GM18520 (cell line): ENCODE measurements around the gene SPOCK1.

Experiments used
- ATAC-seq: cut with Tn5 transposase; IDR thresholded peaks from one replicate; pipeline ENCODE4 v1.9.1; 2021; ENCODE audit not compliant: unreplicated experiment

SPOCK1 gene

DNA sequence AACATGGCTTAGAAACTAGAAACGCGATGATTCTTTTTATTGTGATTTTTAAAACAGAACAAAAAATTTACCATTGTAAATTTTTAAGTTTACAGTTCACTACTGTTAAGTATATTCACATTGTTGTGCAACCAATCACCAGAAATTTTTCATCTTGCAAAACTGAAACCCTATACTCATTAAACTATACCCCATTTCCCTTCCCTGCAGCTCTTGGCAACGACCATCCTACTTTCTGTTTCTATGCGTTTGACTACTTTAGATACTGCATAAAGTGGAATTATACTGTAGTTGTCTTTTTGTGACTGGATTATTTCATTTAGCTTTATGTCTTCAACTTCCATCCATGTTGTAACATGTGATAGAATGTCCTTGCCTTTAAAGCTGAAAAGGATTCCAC lies 52.5 kb downstream of the SPOCK1 start:
- no peak for ATAC-seq

- ATAC-seq, result no peak
Observed at GRCh38 chr5:137446151-137446550, 53.0 kb downstream of the SPOCK1 start.

DNA sequence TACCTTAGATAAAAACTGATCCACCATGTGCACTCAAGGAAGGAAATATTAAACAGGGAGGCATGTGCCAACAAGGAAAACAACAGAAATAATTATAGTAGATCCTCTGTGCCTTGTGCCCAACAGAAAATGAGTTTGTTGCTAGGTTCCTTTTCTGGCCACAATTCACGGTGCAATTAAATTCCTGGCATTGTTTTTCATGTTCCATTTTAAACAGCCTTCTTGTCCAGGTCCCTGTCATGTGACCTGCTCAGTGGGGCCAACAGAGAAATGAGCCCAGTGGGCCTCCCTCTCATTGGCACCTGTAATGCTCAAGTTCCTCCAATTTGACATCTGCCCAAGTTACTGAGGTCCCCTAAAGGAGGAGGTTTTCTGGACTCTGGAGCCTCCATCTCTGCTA lies 56.5 kb downstream of the SPOCK1 start:
- no peak for ATAC-seq

GRCh38 chr5:137441476-137441875 lies 57.6 kb downstream of the SPOCK1 start:
- no peak for ATAC-seq

DNA sequence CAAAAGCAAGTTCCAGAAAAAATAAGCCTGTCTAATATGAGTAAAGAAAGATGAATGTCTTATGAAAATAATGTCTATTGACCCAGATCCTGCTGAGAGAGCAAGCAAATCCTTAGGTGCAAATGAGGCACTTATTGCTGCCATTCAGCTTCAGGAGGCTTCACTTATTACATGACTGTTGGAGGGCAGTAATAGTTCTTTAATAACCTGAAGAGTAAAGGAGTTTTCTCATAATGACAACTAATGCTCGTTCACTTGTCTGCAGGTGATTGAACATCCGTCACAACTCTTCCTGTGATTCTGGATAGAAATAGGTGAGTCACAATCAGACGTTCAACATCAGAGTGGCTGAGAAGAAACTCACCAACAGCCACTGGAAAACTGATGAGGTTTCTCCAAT lies 58.3 kb downstream of the SPOCK1 start:
- no peak for ATAC-seq

- no peak for ATAC-seq
Observed at GRCh38 chr5:137439645-137440044, 59.5 kb downstream of the SPOCK1 start.

DNA sequence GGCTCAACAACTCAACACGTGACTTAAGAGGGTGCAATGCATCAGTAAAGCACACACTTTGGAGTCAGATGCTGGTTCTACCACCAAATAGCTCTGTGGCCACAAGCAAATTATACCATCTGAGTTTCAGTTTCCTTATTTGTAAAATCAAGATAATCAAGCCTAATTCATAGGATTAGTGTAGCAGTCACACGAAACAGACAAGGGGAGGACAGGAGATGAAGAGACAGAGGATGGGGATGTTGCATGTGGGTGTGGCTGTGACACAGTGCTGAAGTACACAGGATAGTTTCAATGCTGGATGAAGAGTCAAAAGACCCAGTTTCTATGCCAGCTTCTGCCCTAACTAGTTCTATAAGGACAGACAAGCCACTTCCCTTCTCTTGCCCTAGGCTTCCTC lies 60.2 kb downstream of the SPOCK1 start:
- ATAC-seq, result no peak

GRCh38 chr5:137437774-137438173 lies 61.4 kb downstream of the SPOCK1 start:
- ATAC-seq, result no peak

DNA sequence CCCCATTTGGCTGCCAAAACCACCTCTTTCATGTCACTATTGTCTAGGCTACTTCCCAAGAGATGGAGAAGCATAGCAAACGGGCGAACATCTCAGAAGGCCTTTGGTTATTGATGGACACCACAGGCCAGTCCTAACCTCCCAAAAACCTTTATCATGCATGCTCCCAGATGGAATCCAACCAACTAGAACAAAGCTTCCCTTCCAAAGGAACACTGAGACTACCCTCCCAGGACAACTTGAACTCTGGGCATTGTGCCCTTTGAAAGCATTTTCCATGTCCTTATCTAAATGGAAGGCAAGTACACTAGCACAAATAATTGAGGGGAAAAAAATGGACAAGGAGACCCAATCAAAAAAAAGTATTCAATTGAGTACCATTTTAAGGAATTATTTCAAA lies 65.6 kb downstream of the SPOCK1 start:
- no peak for ATAC-seq

DNA sequence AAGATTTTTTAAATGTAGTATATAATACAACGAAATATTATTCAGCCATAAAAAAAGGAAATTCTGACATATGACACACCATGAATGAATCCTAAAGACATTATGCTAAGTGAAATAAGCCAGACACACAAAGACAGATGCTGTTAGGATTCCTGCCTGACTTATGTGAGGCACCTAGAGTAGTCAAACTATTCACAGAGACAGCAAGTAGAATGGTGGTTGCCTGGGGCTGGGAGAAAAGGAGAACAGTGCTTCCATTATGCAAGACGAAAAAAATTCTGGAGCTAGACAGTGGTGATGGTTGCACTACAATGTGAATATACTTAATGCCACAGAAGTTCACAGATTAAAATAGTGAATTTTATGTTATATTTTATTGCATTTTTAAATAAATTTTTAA lies 66.8 kb downstream of the SPOCK1 start:
- ATAC-seq, result no peak

DNA sequence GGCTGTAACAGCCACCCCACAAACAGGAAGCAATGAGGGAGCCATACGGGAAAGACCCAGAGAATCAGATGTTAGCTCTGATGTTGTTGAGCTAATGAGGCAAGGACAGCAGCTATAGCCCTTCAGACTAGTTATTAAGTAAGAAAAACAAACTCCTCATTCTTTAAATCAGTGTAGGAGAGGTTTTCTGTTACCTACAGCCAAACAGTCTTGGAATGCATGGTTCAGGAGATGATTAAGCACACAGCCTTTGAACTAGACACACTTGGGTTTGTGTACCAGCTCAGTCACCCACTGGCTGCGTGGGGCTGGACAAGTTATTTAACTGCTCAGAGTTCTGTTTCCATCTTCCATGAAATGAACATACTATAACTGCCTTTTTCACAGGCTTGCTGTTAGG lies 68.1 kb downstream of the SPOCK1 start:
- no peak for ATAC-seq

GRCh38 chr5:137415231-137415681 lies 83.9 kb downstream of the SPOCK1 start:
- no peak for ATAC-seq

DNA sequence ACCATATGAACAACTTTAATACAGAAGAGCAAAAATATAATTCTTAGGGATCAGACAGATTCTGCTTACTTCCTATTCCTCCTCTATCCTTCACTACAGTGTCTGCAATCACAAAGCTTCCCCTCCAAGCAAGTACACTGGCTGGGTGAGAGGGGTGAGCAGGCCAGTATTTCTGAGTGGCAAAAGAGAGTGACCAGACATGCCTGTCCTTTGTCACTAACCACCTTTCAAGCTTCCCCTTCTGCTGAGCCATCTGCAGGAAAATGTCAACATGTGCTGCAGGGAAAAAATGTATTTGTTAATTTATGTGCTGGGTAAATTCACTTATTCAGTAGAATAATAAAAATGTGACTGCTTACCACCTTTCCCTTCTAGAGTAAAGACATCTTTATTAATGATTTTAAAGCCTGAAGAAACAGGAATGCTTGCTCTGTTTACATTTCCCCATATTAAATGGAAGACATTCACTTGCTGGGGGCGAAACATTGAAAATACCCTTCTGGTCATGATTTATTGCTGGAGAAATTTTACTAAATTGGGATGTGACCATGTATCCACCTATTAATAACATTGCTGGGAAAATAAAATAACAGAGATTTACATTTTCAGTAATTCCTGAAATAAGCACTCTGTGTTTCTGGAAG lies 84.9 kb downstream of the SPOCK1 start:
- ATAC-seq, result no peak

DNA sequence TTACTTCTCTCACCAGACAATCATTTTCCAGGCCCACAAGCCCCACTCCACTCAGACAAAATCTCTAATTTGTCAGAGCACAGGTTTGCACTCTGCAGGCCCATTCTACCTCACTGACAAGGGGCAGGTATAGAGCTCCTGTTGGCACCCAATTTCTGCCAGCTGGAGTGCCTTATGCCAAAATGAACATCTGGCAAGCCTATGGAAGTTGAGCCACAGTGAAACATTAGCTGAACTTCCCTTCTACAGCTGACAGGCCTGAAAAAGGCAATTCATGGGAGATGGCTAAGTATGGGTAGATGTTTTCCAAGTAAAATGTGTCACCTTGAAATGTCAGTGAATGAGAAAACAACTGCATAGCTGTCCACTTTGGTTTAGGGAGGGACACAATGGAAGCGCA lies 87.0 kb downstream of the SPOCK1 start:
- ATAC-seq, result no peak

GRCh38 chr5:137410234-137411010 lies 88.7 kb downstream of the SPOCK1 start:
- no peak for ATAC-seq

- ATAC-seq, result no peak
Observed at GRCh38 chr5:137409736-137410135, 89.4 kb downstream of the SPOCK1 start.

DNA sequence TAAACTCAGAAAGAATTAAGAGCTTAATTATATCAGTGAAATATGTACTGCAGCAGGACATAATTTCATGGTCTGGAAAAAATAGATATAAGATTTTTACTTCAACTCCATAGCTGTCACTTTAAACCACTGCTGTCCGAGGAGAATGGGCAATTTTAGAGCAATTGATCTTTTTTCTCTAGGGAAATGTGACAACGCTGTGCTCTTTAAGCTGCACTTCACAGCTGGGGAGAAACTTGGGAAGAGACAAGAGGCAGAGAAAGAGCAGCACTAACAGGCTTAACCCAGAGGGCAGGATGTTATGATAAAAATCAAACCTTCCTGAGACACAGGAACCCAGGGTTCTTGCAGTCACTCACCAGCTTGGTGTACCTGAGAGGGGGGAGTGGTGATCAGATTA lies 92.0 kb downstream of the SPOCK1 start:
- ATAC-seq, result no peak

GRCh38 chr5:137405393-137405792 lies 93.7 kb downstream of the SPOCK1 start:
- ATAC-seq, result no peak

DNA sequence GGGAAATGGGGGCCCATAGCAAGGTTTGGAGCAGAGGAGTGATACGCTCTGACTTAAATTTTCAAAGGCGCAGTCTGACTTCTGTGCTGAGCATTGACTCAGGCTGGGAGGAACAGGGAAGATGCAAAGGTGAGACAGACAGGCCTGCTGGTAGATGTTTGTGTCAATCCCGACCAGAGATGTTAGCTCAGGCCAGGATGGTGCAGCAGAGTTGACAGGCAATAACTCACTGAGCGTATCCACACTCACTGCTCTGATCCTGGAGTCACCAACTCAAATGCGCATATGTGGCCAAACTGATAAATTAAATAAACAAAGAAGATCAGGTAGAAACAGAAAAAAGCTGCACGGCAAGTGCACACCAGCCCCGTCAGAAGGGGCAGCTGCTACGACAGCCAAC lies 95.3 kb downstream of the SPOCK1 start:
- ATAC-seq, result no peak

- no peak for ATAC-seq
Observed at GRCh38 chr5:137402436-137403187, 96.5 kb downstream of the SPOCK1 start.

DNA sequence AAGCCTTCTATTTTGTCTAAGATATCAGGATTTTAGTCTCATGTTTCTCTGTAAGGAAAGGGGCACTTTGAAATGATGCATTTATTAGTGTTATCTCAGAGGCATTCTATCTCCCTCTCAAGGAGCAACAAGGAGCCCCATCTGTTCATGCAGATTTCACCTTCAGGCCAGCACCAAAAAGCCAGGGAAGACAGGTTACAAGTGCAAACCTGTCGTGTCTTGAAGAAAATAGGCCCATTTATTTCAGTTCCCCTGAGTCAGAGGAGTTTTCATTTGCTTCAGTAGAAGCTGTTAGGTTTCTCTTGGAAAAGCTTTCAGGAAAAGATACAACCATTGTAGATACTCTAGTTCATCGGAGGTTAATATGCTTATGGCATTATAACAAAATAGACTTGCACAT lies 97.2 kb downstream of the SPOCK1 start:
- ATAC-seq, result no peak

DNA sequence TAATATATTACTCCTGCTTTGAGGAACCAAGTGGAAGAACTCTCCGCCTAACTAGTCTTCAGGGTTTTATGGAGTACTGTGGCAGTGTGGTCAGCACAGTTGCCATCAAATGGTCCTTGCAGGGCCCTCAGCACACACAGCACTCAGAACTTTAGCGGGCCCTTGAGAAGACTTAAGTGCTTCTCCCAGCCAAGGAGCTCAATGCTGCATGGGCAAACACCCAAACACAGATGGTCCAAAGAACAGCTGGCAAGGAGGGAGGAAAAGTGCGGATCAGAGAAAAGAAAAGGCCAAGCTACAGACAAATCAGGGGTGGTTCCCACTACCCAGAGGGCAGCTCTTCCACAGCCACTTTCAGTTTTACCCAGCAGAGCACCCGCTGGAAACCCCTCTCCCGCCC lies 98.6 kb downstream of the SPOCK1 start:
- ATAC-seq, result no peak
